ENCODE results near the gene KRTAP4-8.
"Not testable (repeated sequence)": the region's sequence is repeated elsewhere in the genome, so short reads cannot be mapped to it uniquely, and the experiment has no call there.

Gene KRTAP4-8

GRCh38 chr17:41107941-41108450 lies 10.1 kb upstream of the KRTAP4-8 start:
- DNase-seq: no peak

GRCh38 chr17:41105347-41105746 lies 7.4 kb upstream of the KRTAP4-8 start, which contains the start of gene KRTAP4-9:
Gene KRTAP4-9 (plus strand): TSS chr17:41105389. CDS start chr17:41105389, 0 bp downstream.
- DNase-seq: not testable (repeated sequence)

- not testable (repeated sequence) for DNase-seq
Measured at GRCh38 chr17:41104386-41105038, 6.6 kb upstream of the KRTAP4-8 start.

GRCh38 chr17:41103896-41104295 lies 6.0 kb upstream of the KRTAP4-8 start:
- DNase-seq: no peak

- DNase-seq: no peak
Measured at GRCh38 chr17:41101586-41102259, 3.8 kb upstream of the KRTAP4-8 start, which contains the start of gene KRTAP4-16. Gene KRTAP4-16 (minus strand): TSS chr17:41102209. CDS start chr17:41102209, 0 bp downstream.

DNA sequence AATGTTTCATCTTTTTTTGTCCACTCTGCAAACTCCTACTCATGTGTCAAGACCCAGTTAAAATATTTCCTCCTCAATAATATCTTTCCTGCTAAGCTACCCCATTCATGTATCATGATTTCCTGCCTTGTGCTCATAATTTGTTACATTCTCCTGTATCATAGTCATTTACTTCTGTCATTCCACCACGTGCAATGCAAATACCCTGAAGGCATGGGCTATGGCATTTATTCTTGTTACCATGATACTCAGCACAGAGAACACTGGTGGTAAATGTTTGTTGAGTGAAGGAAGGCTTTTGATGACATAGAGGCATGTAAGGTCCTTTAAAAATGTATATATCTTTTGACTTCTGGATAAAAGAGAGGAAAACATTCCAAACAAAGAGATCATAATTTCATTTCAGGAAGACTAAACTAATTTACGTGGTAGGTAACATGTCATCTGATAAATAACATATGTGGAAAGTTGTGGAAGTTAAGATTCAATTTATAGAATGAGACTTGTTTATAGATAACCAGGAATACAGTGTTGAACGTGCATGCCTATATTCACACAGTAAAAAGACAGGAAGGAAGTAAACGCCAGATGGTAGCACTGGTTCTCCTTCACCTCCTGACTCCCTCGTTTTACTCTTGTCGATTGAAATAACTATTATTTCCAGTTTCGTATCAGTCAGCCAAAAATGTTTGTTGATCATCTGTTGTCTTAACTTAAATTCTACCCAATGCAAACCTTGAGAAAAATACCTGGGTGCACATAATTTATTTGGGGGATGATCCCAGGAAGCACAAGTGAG lies 1.9 kb upstream of the KRTAP4-8 start:
- DNase-seq: not testable (repeated sequence)

GRCh38 chr17:41098481-41098880 lies 539 bp upstream of the KRTAP4-8 start:
- no peak for DNase-seq

DNA sequence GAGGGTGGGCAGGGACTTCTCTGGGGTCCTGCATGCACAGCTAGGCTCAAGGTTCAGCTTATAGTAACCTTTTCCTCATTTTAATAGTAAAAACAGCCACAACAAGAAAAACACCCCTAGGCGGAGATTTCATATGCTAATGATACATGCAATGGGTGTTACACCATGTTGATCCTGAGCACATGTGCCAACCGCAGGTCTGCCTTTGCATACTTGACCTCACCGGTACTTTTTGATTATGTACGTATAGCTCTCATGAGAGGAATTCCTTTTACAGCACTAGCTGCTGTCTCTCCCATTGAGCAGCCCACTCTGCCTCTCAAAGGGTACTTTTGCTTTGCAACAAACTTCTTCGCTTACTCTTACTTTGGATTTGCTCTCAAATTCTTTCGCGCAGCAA lies 1.9 kb downstream of the KRTAP4-8 start:
- DNase-seq: no peak

DNA sequence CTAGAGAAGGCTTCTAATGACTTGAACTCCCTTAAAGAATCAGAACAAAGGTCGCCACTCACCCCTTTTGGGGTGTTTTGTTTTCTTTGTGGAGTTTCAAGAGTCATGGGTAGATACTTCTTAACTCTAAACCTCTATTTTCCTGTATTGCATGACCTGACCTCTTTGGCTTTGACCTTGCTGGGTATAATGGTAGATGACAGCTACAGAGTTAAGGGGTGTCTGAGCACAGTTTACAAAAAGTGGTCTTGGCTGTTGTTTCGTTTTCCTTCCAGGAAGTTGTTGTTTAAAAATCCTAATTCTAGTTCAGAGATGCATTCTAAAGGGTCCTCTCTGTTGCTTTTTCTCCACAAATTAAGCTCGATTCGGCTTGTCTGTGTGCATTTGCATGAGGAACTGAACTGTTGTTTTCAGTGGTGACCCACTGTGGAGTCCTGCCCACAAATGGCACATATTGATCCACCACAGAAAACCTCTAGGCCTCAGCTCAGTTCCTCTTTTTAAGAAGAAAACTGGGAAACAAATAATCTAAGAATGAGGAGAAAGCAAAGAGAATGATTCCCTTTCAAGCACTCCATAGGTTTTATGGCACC lies 9.1 kb downstream of the KRTAP4-8 start:
- not testable (repeated sequence) for DNase-seq

DNA sequence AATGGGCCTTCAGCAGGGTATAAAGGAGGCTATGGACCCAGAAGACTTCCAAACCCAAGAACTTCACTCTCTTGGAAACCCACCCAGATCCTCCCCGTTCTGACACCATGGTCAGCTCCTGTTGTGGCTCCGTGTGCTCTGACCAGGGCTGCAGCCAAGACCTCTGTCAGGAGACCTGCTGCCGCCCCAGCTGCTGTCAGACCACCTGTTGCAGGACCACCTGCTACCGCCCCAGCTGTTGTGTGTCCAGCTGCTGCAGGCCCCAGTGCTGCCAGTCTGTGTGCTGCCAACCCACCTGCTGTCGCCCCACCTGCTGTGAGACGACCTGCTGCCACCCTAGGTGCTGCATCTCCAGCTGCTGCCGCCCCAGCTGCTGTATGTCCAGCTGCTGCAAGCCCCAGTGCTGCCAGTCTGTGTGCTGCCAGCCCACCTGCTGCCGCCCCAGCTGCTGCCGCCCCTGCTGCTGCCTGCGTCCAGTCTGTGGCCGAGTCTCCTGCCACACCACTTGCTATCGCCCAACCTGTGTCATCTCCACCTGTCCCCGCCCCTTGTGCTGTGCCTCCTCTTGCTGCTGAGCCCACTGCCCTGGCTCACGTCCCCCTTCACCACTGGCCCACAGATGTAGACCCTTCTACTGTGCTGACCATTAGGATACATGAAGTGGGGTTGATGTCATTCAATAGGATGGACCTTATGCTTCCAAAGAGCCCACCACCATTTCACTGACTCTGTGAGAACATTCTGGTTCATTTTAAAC lies 13.7 kb downstream of the KRTAP4-8 start, which contains the start of gene KRTAP4-7:
Gene KRTAP4-7 (plus strand): TSS at position 51 of the 757 bp plus-strand sequence. CDS start 57 bp downstream, at position 108.
- DNase-seq: not testable (repeated sequence)

DNA sequence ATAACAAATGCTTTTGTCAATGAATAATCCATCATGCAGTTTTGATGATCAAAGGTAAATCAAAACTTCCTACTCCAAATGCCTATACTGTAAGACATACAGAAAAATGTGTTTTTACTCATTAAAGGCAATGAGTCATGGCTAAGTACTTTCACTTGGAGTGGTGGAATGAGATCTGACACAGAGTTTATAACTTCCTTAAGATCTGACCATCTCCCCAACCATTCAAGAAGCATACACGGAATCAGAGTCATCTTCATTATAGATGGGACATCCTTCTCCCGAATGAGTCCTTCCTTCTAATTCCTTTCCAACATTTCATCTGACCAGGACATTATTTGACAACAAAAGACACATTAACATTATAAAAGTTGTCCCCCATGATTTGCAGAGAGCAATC lies 14.5 kb downstream of the KRTAP4-8 start:
- DNase-seq: not testable (repeated sequence)

DNA sequence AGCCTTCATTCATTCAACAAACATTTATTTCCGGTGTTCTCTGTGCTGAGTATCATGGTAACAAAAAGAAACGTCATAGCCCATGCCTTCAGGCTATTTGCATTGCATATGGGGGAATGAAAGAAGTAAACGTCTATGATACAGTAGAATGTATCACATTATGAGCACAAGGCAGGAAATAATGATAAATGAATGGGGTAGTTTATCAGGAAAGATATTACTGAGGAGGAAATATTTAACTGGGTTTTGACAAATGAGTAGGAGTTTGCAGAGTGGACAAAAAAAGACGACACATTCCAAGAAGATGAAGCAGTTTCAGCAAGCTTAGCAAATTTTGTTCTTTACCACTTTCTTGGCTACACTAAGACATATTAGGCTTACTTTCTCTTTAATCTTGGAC lies 15.3 kb downstream of the KRTAP4-8 start:
- DNase-seq: no peak

DNA sequence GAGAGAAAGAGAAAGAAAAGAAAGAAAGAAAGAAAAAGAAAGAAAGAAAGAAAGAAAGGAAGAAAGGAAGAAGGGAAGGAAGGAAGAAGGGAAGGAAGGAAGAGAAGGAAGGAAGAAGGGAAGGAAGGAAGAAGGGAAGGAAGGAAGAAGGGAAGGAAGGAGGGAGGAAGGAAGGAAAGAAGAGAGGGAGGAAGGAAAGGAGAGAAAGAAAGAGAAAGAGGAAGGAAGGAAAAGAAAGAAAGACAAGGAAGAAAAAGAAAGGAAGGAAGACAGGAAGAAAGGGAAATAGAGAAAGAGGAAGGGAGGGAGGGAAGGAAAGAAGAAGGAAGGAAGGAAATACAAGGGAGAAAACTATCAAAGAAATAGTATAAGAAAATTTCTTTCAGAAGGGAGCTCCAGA lies 21.2 kb downstream of the KRTAP4-8 start:
- DNase-seq: no peak

GRCh38 chr17:41073676-41074075 lies 24.3 kb downstream of the KRTAP4-8 start:
- no peak for DNase-seq

GRCh38 chr17:41071606-41072360 lies 26.2 kb downstream of the KRTAP4-8 start:
- no peak for DNase-seq

- no peak for DNase-seq
Measured at GRCh38 chr17:41069031-41069430, 28.9 kb downstream of the KRTAP4-8 start.

DNA sequence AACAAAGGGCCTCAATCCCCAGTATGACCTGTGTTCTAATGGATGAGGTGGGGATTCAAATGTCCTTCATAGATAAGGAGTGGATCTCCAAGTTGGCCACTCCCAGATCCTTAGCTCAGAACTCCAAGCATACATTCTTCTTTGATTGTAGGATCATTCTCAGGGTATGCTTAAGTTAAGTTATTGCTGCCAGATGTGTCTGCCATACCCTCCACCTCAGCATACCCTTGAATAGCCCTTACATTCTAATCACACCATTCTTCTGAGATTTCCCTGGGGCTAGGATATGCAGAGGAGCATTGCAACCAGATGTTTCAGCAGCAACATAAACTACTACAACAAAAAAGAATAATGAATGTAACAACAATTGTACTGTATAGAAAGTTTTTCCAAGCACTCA lies 30.7 kb downstream of the KRTAP4-8 start:
- no peak for DNase-seq

DNA sequence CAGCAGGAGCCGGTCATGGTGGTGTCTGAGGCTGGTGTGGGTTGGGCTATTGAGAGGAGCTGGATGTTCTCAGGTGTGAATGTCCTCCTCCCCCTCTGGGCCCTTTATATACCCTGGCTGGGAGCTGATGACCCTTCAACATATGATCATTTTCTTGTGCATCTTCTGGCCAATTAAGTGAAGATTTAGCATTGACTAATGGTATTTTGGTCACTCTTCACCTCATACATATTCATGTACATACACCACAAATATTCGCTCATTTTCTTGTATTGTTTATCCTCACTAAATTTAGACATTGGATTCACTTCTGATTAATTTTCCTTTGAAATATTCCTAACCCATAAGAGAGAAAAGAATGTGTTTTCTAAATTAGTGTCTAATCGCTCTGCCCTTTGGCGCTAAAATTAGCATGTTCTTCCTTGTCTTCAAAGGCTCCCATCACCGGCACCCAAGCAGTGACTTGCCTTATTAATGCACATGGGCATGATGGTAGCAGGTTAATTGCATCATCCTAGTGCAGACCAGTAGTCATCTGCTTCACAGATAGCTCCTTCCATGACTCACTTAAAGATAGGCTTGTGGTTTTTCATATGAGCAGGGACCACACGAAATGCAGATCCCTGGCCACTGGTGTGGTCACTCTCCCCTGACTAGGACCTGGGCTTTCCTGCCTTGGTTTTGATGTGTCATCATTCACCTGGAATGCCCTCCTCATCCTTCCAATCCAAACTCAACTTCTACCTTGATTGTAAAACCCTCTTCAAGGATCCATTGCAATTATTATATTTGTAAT lies 31.9 kb downstream of the KRTAP4-8 start, which contains the start of gene KRTAP2-4:
Gene KRTAP2-4 (minus strand): TSS at position 51 of the 796 bp plus-strand sequence. CDS start 34 bp downstream, at position 17.
- DNase-seq: no peak

GRCh38 chr17:41065016-41065689 lies 32.8 kb downstream of the KRTAP4-8 start:
- DNase-seq: not testable (repeated sequence)

GRCh38 chr17:41064301-41064700 lies 33.6 kb downstream of the KRTAP4-8 start:
- no peak for DNase-seq

Measured in activated effector memory CD4-positive, alpha-beta T cell treated with Interleukin-2 at 50 U/mL for 16 hours (primary cell).